Measurements from ENCODE around the gene STEAP3.

The STEAP3 gene

GRCh38 chr2:119304847-119305246, 81.2 kb downstream of the STEAP3 start:
- no peak for DNase-seq

GRCh38 chr2:119305497-119306195, 82.0 kb downstream of the STEAP3 start:
- no peak for DNase-seq

GRCh38 chr2:119306196-119306590, 82.6 kb downstream of the STEAP3 start:
- no peak for DNase-seq

GRCh38 chr2:119307419-119308140, 83.9 kb downstream of the STEAP3 start:
- DNase-seq: no peak

DNA sequence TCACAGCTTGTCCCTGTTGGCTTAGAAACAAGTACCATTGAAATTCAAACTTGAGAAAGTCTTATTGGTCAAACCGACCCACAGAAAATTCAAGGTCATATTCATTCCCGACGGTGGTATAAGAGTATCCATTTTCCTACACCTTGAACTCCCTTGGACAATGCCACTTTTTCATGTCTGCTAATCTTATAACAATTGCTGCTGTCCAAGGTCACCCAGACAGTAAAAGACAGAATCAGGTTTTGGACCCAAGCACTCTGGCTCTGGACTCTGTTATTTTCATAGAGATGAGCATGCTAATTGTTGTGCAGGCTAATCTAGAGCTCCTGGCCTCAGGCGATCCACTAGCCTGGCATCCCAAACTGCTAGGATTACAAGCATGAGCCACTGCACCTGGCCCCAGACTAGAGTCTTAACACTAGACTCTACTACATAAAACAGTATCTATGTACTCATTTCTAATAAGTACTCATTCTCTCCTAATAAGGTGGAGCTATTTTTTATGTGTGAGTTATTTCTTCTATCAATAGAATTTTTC, 85.2 kb downstream of the STEAP3 start:
- no peak for DNase-seq

DNA sequence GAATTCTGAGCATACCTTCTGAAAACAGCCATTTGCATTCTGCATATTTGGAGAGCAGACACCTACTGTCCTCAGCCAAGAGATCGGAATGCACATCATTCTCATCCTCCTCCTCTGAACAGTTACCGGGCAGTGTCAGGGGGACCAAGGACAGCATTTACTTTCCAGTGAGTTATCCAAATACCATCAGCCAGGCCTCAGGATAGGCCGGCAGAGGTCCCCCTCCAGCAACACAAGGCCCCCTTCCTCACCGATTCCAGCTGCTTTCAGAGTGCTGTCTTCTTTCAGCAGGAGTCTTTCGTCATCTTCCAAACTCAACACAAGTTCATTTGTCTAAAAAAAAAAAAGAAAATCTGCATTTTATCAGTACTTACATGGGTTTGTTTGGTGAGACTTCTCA, 87.7 kb downstream of the STEAP3 start:
- no peak for DNase-seq

DNA sequence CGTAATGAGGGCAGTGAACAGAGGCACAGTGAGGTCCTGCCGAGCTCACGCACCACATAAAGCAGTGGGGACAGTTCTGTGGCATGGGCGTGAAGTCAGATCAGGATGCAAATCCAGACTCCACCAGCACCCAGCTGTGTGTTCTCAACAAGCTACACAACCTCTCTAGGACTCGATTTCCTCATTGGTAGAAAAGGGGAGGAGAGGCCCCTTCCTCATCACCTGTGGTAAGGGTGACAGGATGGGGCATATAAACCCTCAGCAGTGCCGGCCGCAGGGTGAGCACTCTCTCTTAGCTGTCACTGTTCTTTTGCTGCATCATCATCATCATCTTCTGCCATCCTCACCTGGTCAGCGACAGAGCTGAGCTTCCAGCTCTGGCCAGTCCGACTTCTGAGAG, 88.2 kb downstream of the STEAP3 start:
- DNase-seq: no peak
